HepG2 (cell line): ENCODE measurements around the gene KRT34. TPM values are rescaled to one million over a fixed set of nuclear protein-coding genes. Genes with fewer than 3 reads are reported as not detected.

Experiments used
- ATAC-seq: fragments of 200-7000 bp; cut with Tn5 transposase; 3 replicates; pipeline ENCODE4 v1.9.1; 2020; ENCODE audit warnings: mild to moderate bottlenecking, moderate library complexity
- BruUV-seq: library from RNA; stranded (reverse); fragments of 400-500 nt; replicated peaks from 2 replicates; lab custom pipeline; 2021; lab: Mats Ljungman, UMichigan
- CTCF ChIA-PET: fragments of 300-600 bp; formaldehyde crosslinking; extraction: SDS; loops from one replicate; lab custom pipeline; 2021; ENCODE audit warnings: low total read pairs, inconsistent platforms, low intra/inter-chr PET ratio; lab: Yijun Ruan, JAX
- POLR2A ChIA-PET: fragments of 350-600 bp; sonication (Branson Sonifier 250); formaldehyde crosslinking; loops from one replicate; lab custom pipeline; 2020; ENCODE audit warnings: antibody characterized with exemption, inconsistent platforms; lab: Yijun Ruan, JAX
- DNase-seq: peaks from one replicate; pipeline ENCODE4 v3.0.0-alpha.2; 2015; ENCODE audit warnings: low spot score
- FAIRE-seq: peaks from 3 replicates; lab custom pipeline; 2011; peaks lifted over from hg19 to GRCh38; lab: Jason Lieb, UNC
- H2AFZ ChIP-seq: one replicate; pipeline ENCODE4 v1.6.1; 2011; ENCODE audit warnings: low read length, inconsistent platforms
- H3K27ac ChIP-seq: fragments of 300-600 bp; 3 replicates; pipeline ENCODE4 v1.8.0; 2011; ENCODE audit warnings: mixed run types, mild to moderate bottlenecking, mixed read lengths, low read length, inconsistent platforms; ENCODE audit not compliant: insufficient read depth; ENCODE audit errors: extremely low read length
- H3K27me3 ChIP-seq, 2 experiments: fragments of 200-600 bp in 1 of 2; 2 replicates in 1 of 2; 3 replicates in 1 of 2; pipeline versions ENCODE4 v1.6.0 to v1.8.0; 2011; ENCODE audit warnings: low read length in 2 of 2, mild to moderate bottlenecking in 2 of 2, moderate library complexity in 2 of 2, inconsistent platforms in 1 of 2; ENCODE audit not compliant: insufficient read depth in 2 of 2, control insufficient read depth in 1 of 2
- H3K36me3 ChIP-seq, 2 experiments: fragments of 200-600 bp in 1 of 2; replicated peaks in 1 of 2; 2 replicates in 1 of 2; 3 replicates in 1 of 2; pipeline versions ENCODE4 v1.5.1 to v1.8.0; 2011; ENCODE audit warnings: low read length in 2 of 2, inconsistent platforms in 1 of 2; ENCODE audit not compliant: insufficient read depth in 2 of 2, control insufficient read depth in 1 of 2
- H3K4me1 ChIP-seq: 2 replicates; pipeline ENCODE4 v1.5.1; 2012; ENCODE audit warnings: low read length, inconsistent platforms; ENCODE audit not compliant: insufficient read depth
- H3K4me2 ChIP-seq: 2 replicates; pipeline ENCODE4 v1.6.0; 2011; ENCODE audit warnings: low read depth, low read length, inconsistent platforms
- H3K4me3 ChIP-seq, 3 experiments: fragments of 200-600 bp in 1 of 3; sonication (generic), shearing (Covaris generic) in 1 of 3; replicated peaks in 1 of 3; 2 replicates each; pipeline ENCODE4 v1.5.1; 2011 to 2016; ENCODE audit warnings: low read length in 3 of 3, inconsistent platforms in 2 of 3, low read depth in 2 of 3, mild to moderate bottlenecking in 2 of 3, control low read depth in 1 of 3, mixed read lengths in 1 of 3; ENCODE audit not compliant: insufficient read depth in 1 of 3
- H3K79me2 ChIP-seq: one replicate; pipeline ENCODE4 v1.6.1; 2011; ENCODE audit warnings: low read length, inconsistent platforms; ENCODE audit not compliant: insufficient read depth
- H3K9ac ChIP-seq: 2 replicates; pipeline ENCODE4 v1.6.0; 2011; ENCODE audit warnings: mild to moderate bottlenecking, low read depth, low read length, inconsistent platforms; ENCODE audit not compliant: insufficient read depth
- H3K9me3 ChIP-seq: 2 replicates; pipeline ENCODE4 v1.5.1; 2012; ENCODE audit warnings: mild to moderate bottlenecking, low read length
- H4K20me1 ChIP-seq: 2 replicates; pipeline ENCODE4 v1.6.0; 2011; ENCODE audit warnings: inconsistent platforms, mild to moderate bottlenecking, low read length, moderate library complexity; ENCODE audit not compliant: insufficient read depth
- CEBPB ChIP-seq: IDR thresholded peaks from 2 replicates; pipeline ENCODE4 v1.6.1; 2011; ENCODE audit warnings: low read depth, low read length, improper control_type of control experiment, borderline replicate concordance
- CREM ChIP-seq, 2 experiments: sonication (generic) in 1 of 2; formaldehyde crosslinking in 1 of 2; IDR thresholded peaks; 2 replicates each; pipeline versions ENCODE4 v1.4.0 to v1.6.1; 2016 to 2020; ENCODE audit warnings: antibody characterized with exemption in 1 of 2, mild to moderate bottlenecking in 1 of 2, missing genetic modification reagents in 1 of 2
- DBP ChIP-seq: sonication (generic); formaldehyde crosslinking; IDR thresholded peaks from 2 replicates; pipeline ENCODE4 v1.4.0; 2020; ENCODE audit warnings: missing genetic modification reagents; ENCODE audit errors: not compliant biosample characterization
- ELF1 ChIP-seq: sonication (generic); formaldehyde crosslinking; IDR thresholded peaks from 2 replicates; pipeline ENCODE4 v1.4.0; 2020; ENCODE audit warnings: missing genetic modification reagents
- HOXA9 ChIP-seq: sonication (generic); formaldehyde crosslinking; IDR thresholded peaks from 2 replicates; pipeline ENCODE4 v1.8.1; 2022; ENCODE audit warnings: missing genetic modification reagents, mild to moderate bottlenecking, moderate library complexity, borderline replicate concordance
- JUND ChIP-seq: sonication (generic); formaldehyde crosslinking; IDR thresholded peaks from 2 replicates; pipeline ENCODE4 v1.8.0; 2022; ENCODE audit warnings: mild to moderate bottlenecking, missing genetic modification reagents
- KDM4B ChIP-seq: sonication (generic); formaldehyde crosslinking; IDR thresholded peaks from 2 replicates; pipeline ENCODE4 v1.4.0; 2020; ENCODE audit warnings: missing genetic modification reagents
- MBD4 ChIP-seq: IDR thresholded peaks from 2 replicates; pipeline ENCODE4 v1.6.1; 2012; ENCODE audit warnings: low read length, inconsistent platforms, borderline replicate concordance
- XRCC5 ChIP-seq: fragments of 200-400 bp; formaldehyde crosslinking; optimal IDR thresholded peaks from 2 replicates; pipeline ENCODE3; 2017; ENCODE audit warnings: mild to moderate bottlenecking, low read length
- ZNF296 ChIP-seq: sonication (generic); formaldehyde crosslinking; conservative IDR thresholded peaks from 2 replicates; pipeline ENCODE4 v1.5.0; 2020; ENCODE audit warnings: mild to moderate bottlenecking, missing genetic modification reagents
- ZNF318 ChIP-seq: sonication (generic); formaldehyde crosslinking; IDR thresholded peaks from 2 replicates; pipeline ENCODE4 v1.4.0; 2020; ENCODE audit warnings: mild to moderate bottlenecking, missing genetic modification reagents
- ZNF672 ChIP-seq: sonication (generic); formaldehyde crosslinking; IDR thresholded peaks from 2 replicates; pipeline ENCODE4 v1.8.1; 2022; ENCODE audit warnings: missing genetic modification reagents
- WGBS: methylation state at CpG from one replicate; pipeline ENCODE4 v1.1.6; 2017; ENCODE audit warnings: low lambda C conversion rate; 5-methylcytosine and 5-hydroxymethylcytosine counted together
- in situ Hi-C: cut with HindIII; loops from 2 replicates; pipeline ENCODE4 v1.10.0; 2017; ENCODE audit warnings: low pct_unique_long_range_greater_than_20kb; ENCODE audit not compliant: extremely low pct_ligation_motif_present
- intact Hi-C: fragments of 100-400 bp; cut with micrococcal nuclease; formaldehyde crosslinking; loops from one replicate; pipeline ENCODE4 v1.10.0; 2022; ENCODE audit not compliant: unreplicated experiment
- polyA plus RNA-seq, 8 experiments: library from polyadenylated mRNA; depleted of rRNA in 3 of 8; stranded (reverse) in 7 of 8; unstranded in 1 of 8; fragments of >200 nt; fragmentation: Illumina TruSeq in 4 of 8; extraction: Trizol in 4 of 8; gene quantifications; 2 replicates each; pipeline versions ENCODE4 v1.2.1 to v1.2.3, GENCODE V29; 2011 to 2016; ENCODE audit warnings: low read depth in 4 of 8, missing spikeins in 1 of 8, mixed read lengths in 1 of 8; ENCODE audit not compliant: insufficient read depth in 1 of 8
- total RNA-seq, 5 experiments: library from RNA; depleted of rRNA; stranded (reverse); fragments of >200 nt; fragmentation: Illumina TruSeq; extraction: Trizol; gene quantifications; 2 replicates each; pipeline ENCODE4 v1.2.3, GENCODE V29; 2016; ENCODE audit warnings: low read depth in 1 of 5
- TF ChIP-seq, protein P1 (sequence below): sonication (generic); formaldehyde crosslinking; IDR thresholded peaks from 2 replicates; pipeline ENCODE4 v1.4.0; 2020; ENCODE audit warnings: mild to moderate bottlenecking, missing genetic modification reagents

KRT34 gene
- total and polyA plus RNA-seq, 2 of the 13 experiments (the other 11 are each of a cell fraction or from before 2014, with no cell fraction given): not detected

- Histone ChIP-seq H3K4me1 (peaks cover 34% of the 10 kb centered on the region), H4K20me1 (no peaks in the 10 kb centered on the region), H3K9ac (peak overlapping the region; percentile 18; the same call in 1 of the 2 replicates), H3K27me3 (no peaks in the 10 kb centered on the region), H2AFZ (no peak overlapping the region), H3K4me3 (no peak overlapping the region), H3K4me2 (no peak overlapping the region), H3K9me3 (no peaks in the 10 kb centered on the region), H3K79me2 (no peaks in the 10 kb centered on the region), H3K36me3 (no peaks in the 10 kb centered on the region), H3K27ac (peak overlapping the region; percentile 7)
- CTCF ChIA-PET: no interaction called here
- 34% methylated on average over 6 of the region's 7 CpGs for WGBS
- POLR2A ChIA-PET: interaction anchor here (0.9 to 4.1 kb wide), 7 partner anchors 10 to 502 kb away, joined by 3 to 35 read pairs (median 3); partner anchors contain the start of gene KRT19
- TSS peak; percentile 69 for BruUV-seq
- DNase-seq (peak; percentile 95), ATAC-seq (peak; percentile 46; the same call in 1 of the 3 replicates), FAIRE-seq (no peak)
- intact Hi-C loops (no loop called here), in situ Hi-C loops (no loop called here)
- TF ChIP-seq CREM (IDR thresholded peaks at IDR 0.05) (peak; percentile 62; the same call in 1 of the 2 replicates), CREM (CRISPR knock-in tag; IDR thresholded peaks at IDR 0.05) (no peak), ZNF296 (CRISPR knock-in tag) (no peak), KDM4B (CRISPR knock-in tag) (no peak), MBD4 (peak; percentile 54; the same call in 1 of the 2 replicates), ZNF318 (CRISPR knock-in tag) (no peak), DBP (CRISPR knock-in tag) (no peak), CEBPB (peak; percentile 73), ELF1 (no peak), JUND (peak; percentile 30; the same call in 1 of the 2 replicates), ZNF672 (CRISPR knock-in tag) (no peak), XRCC5 (peak; percentile 54), HOXA9 (CRISPR knock-in tag) (no peak)
- TF ChIP-seq, protein P1, sequence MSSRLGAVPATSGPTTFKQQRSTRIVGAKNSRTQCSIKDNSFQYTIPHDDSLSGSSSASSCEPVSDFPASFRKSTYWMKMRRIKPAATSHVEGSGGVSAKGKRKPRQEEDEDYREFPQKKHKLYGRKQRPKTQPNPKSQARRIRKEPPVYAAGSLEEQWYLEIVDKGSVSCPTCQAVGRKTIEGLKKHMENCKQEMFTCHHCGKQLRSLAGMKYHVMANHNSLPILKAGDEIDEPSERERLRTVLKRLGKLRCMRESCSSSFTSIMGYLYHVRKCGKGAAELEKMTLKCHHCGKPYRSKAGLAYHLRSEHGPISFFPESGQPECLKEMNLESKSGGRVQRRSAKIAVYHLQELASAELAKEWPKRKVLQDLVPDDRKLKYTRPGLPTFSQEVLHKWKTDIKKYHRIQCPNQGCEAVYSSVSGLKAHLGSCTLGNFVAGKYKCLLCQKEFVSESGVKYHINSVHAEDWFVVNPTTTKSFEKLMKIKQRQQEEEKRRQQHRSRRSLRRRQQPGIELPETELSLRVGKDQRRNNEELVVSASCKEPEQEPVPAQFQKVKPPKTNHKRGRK (CRISPR knock-in tag): no peak
Observed at GRCh38 chr17:41404024-41404671, 22.0 kb upstream of the KRT34 start.
